Kidney (tissue), 14 donors: Measurements from ENCODE around the gene PRDM16. TPM values are rescaled to one million over a fixed set of nuclear protein-coding genes. Genes with fewer than 3 reads are reported as not detected.

Experiments used
- DNase-seq, 5 donors: peaks; one replicate each; pipeline ENCODE4 v3.0.0-alpha.2; 2013 to 2020
- FAIRE-seq: peaks from 2 replicates; lab custom pipeline; 2012; peaks lifted over from hg19 to GRCh38; lab: Jason Lieb, UNC
- H3K27ac ChIP-seq, 2 donors: one replicate each; pipeline ENCODE4 v1.7.0; 2013; ENCODE audit warnings: low read depth in 2 of 2, low read length in 2 of 2, inconsistent platforms in 1 of 2
- H3K27me3 ChIP-seq: one replicate; pipeline ENCODE4 v1.7.1; 2013; ENCODE audit warnings: low read length, inconsistent platforms; ENCODE audit not compliant: control insufficient read depth, insufficient read depth
- H3K36me3 ChIP-seq, 3 donors: one replicate each; pipeline versions ENCODE4 v1.7.0 to v1.7.1; 2013; ENCODE audit warnings: low read length in 3 of 3, control low read depth in 1 of 3, inconsistent platforms in 1 of 3; ENCODE audit not compliant: insufficient read depth in 3 of 3, control insufficient read depth in 2 of 3
- H3K4me1 ChIP-seq, 3 donors: one replicate each; pipeline versions ENCODE4 v1.7.0 to v1.7.1; 2013; ENCODE audit warnings: low read length in 3 of 3, inconsistent platforms in 1 of 3, low read depth in 1 of 3; ENCODE audit not compliant: control insufficient read depth in 2 of 3, insufficient read depth in 2 of 3
- H3K4me3 ChIP-seq, 3 donors: one replicate each; pipeline versions ENCODE4 v1.7.0 to v1.8.1; 2013; ENCODE audit warnings: low read length in 3 of 3, control low read depth in 1 of 3, inconsistent platforms in 1 of 3
- H3K9ac ChIP-seq, 3 donors: one replicate each; pipeline versions ENCODE4 v1.7.0 to v1.7.1; 2013; ENCODE audit warnings: low read length in 3 of 3, control low read depth in 1 of 3, inconsistent platforms in 1 of 3
- H3K9me3 ChIP-seq, 3 donors: one replicate each; pipeline versions ENCODE4 v1.7.0 to v1.7.1; 2013; ENCODE audit warnings: low read length in 3 of 3, control low read depth in 1 of 3, inconsistent platforms in 1 of 3; ENCODE audit not compliant: control insufficient read depth in 2 of 3, insufficient read depth in 1 of 3
- CTCF ChIP-seq: IDR thresholded peaks from 3 replicates; pipeline ENCODE4 v1.5.1; 2012; ENCODE audit warnings: mild to moderate bottlenecking, moderate library complexity, borderline replicate concordance; ENCODE audit not compliant: insufficient read depth; ENCODE audit errors: extremely low read depth
- intact Hi-C: fragments of 100-400 bp; cut with DNase I; formaldehyde crosslinking; loops from one replicate; pipeline ENCODE4 v1.11.1; 2022
- polyA plus RNA-seq: library from polyadenylated mRNA; stranded (reverse); fragments of 350-450 nt; fragmentation: Illumina TruSeq; extraction: RNeasy Lipid Tissue Mini Kit (QIAGEN cat#74804); gene quantifications from one replicate; pipeline ENCODE4 v1.2.3, GENCODE V29; 2014; ENCODE audit warnings: low read depth, low replicate concordance; ENCODE audit not compliant: insufficient read depth
- total RNA-seq: library from RNA; stranded (reverse); fragmentation: NEBNext Ultra II Directional; extraction: Animal tissue kit (Norgen Biotek cat#: 25700); gene quantifications from one replicate; pipeline ENCODE4 v1.2.1, GENCODE V29; 2021
- donor health status: control.
- donor health status: control.
- donor health status: control.
- donor health status: control.
- donor health status: control.
- donor health status: DM: yes; HTN: yes; CAD: no.
- donor health status: Normal renal cell carcinoma (clear cell type).

PRDM16 gene
- total and polyA plus RNA-seq, 2 donors from 2014 or later, result 3.0 to 21.9 TPM

- intact Hi-C loops, result no loop called here
- FAIRE-seq (no peak), DNase-seq (no peak)
- H3K27me3 ChIP-seq, result peaks cover 2% of the 10 kb centered on the region
- no peak overlapping the region for H3K9ac ChIP-seq
- no peak for TF ChIP-seq CTCF
- no peaks in the 10 kb centered on the region for H3K9me3 ChIP-seq
- H3K4me1 ChIP-seq, result peaks cover 0 to 27% (median 19%) of the 10 kb centered on the region in 3 donors
- no peaks in the 10 kb centered on the region for H3K36me3 ChIP-seq
- no peak overlapping the region for H3K4me3 ChIP-seq
- no peak overlapping the region for H3K27ac ChIP-seq
Measured at GRCh38 chr1:3166206-3166918, 97.4 kb downstream of the PRDM16 start.

GRCh38 chr1:3167255-3167654 lies 98.3 kb downstream of the PRDM16 start:
- FAIRE-seq (no peak), DNase-seq (no peak)
- H3K9ac ChIP-seq, result no peak overlapping the region
- no peak for TF ChIP-seq CTCF
- peaks cover 0 to 33% (median 25%) of the 10 kb centered on the region in 3 donors for H3K4me1 ChIP-seq
- H3K27me3 ChIP-seq, result peaks cover 2% of the 10 kb centered on the region
- intact Hi-C loops, result no loop called here
- H3K27ac ChIP-seq, result no peak overlapping the region
- H3K36me3 ChIP-seq, result no peaks in the 10 kb centered on the region
- no peak overlapping the region for H3K4me3 ChIP-seq
- H3K9me3 ChIP-seq, result no peaks in the 10 kb centered on the region

GRCh38 chr1:3168678-3169077 lies 99.7 kb downstream of the PRDM16 start:
- Histone ChIP-seq H3K9me3 (no peaks in the 10 kb centered on the region), H3K4me3 (no peak overlapping the region), H3K27me3 (no peaks in the 10 kb centered on the region), H3K36me3 (no peaks in the 10 kb centered on the region), H3K9ac (peak overlapping the region in 1 of 3 donors; percentile 26), H3K27ac (peak overlapping the region in 1 of 2 donors; percentile 16), H3K4me1 (peaks cover 0 to 40% (median 33%) of the 10 kb centered on the region in 3 donors)
- DNase-seq, result peak in 1 of 5 donors; percentile 29
- no peak for TF ChIP-seq CTCF
- no peak for FAIRE-seq
- intact Hi-C loops, result no loop called here
